ENCODE measurements around the gene AQP1.

DNA sequence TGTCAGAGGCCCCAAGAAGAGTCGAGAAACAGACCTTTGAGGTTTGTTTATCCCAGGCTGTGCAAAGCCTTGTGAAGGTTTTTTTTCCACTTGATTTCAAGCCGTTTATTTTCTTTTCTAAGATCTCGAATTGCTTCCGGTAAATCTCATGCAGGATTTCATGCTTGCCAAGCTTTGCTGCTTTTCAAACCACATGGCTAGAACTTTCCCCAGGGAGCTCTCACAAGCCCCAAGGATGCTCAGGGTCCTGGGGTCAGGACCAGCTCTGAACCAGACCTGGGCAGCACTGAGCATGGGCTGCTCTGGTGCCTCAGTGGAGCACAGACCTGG lies 48.0 kb upstream of the AQP1 start:
- TF ChIP-seq, protein P1, sequence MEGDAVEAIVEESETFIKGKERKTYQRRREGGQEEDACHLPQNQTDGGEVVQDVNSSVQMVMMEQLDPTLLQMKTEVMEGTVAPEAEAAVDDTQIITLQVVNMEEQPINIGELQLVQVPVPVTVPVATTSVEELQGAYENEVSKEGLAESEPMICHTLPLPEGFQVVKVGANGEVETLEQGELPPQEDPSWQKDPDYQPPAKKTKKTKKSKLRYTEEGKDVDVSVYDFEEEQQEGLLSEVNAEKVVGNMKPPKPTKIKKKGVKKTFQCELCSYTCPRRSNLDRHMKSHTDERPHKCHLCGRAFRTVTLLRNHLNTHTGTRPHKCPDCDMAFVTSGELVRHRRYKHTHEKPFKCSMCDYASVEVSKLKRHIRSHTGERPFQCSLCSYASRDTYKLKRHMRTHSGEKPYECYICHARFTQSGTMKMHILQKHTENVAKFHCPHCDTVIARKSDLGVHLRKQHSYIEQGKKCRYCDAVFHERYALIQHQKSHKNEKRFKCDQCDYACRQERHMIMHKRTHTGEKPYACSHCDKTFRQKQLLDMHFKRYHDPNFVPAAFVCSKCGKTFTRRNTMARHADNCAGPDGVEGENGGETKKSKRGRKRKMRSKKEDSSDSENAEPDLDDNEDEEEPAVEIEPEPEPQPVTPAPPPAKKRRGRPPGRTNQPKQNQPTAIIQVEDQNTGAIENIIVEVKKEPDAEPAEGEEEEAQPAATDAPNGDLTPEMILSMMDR (IDR thresholded peaks at IDR 0.05): no peak
- no peak for TF ChIP-seq POLR2A (IDR thresholded peaks at IDR 0.05)

Measured in thyroid gland (tissue), 4 donors.